NCI-H128 (cell line): ENCODE data around the gene ADIPOR2.
"Not testable (repeated sequence)": the region's sequence is repeated elsewhere in the genome, so short reads cannot be mapped to it uniquely, and the experiment has no call there.

Source experiments
- DNase-seq: peaks from one replicate; lab custom pipeline; 2025; ENCODE audit not compliant: unreplicated experiment; lab: John Stamatoyannopoulos, UW

Gene ADIPOR2

DNA sequence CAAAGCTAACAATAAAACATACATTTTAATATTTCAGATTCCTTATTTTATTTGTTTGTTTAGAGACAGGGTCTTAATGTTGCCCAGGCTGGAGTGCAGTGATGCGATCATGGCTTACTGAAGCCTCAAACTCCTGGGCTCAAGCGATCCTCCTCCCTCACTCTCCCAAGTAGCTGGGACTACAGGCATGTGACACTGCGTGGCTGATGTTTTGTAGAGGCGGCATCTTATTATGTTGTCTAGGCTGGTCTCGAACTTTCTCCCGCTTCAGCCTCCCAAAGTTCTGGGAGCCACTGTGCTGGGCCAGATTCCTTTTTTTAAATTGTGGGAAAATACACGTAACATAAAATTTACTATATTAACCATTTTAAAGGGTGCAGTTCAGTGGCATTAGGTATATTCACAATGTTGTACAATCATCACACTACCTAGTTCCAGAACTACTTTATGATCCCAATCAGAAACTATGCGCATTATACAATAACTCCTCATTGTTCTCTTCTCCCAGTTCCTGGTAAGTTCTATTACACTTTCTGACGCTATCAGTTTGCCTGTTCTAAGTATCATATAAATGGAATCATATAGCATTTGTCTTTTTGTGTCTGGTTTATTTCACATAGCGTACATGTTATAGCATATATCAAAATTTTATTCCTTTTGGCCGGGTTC, 40.3 kb downstream of the ADIPOR2 start:
- DNase-seq = no peak

DNA sequence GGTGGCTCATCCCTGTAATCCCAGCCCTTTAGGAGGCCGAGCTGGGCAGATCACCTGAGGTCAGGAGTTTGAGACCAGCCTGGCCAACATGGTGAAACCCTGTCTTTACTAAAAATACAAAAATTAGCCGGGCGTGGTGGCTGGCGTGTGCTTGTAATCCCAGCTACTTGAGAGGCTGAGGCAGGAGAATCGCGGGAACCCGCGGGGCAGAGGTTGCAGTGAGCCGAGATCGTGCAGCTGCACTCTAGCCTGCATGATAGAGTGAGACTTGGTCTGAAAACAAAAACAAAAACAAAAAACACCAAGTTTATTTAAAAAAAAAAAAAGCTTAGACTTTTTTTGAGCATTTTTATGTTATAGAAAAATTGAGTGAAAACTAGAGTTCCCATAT, 40.8 kb downstream of the ADIPOR2 start:
- not testable (repeated sequence) for DNase-seq

DNA sequence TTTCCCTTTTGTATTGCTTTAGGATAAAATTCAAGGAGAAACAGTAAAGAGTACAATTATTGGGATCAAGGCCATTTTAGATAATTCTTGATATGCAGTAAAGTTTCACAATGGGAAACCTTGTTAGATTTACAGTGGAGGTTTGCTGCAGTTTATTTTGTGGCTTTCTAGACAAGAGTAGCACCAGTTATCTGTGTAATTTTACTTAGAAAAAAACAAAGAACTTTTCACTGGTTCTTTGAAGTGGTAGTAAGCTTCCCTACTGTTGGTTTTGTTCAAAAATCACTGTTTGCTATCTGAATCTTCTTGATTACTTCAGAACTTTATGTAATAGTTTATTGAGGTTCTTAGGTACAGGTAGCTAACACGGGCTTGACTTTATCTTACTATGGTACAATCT, 42.0 kb downstream of the ADIPOR2 start:
- DNase-seq = no peak

DNA sequence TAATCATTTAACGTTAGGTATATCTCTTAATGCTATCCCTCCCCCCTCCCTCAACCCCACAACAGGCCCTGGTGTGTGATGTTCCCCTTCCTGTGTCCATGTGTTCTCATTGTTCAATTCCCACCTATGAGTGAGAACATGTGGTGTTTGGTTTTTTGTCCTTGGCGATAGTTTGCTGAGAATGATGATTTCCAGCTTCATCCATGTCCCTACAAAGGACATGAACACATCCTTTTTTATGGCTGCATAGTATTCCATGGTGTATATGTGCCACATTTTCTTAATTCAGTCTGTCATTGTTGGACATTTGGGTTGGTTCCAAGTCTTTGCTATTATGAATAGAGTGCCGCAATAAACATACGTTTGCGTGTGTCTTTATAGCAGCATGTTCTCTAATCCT, 42.8 kb downstream of the ADIPOR2 start:
- DNase-seq = not testable (repeated sequence)

DNA sequence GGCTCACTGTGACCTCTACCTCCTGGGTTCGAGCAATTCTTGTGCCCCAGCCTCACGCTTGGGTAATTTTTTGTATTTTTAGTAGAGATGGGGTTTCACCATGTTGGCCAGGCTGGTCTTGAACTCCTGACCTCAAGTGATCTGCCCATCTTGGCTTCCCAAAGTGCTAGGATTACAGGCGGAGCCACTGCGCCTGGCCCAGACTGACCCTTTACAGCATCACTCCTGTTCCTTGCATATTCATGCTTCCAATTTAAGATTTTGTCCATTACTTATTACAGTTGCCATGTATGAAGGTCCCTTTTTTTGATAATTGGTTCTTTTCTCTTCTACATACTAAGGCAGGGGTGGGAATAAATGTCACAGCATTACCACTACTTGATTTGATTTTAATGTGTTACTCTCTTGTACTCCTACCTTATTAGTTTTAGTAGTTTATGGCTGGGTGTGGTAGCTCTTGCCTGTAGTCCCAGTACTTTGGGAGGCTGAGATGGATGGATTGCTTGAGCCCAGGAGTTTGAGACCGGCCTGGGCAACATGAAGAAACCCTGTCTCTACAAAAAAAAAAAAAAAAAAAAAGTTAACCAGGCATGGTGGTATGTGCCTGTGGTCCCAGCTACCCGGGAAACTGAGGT, 46.9 kb downstream of the ADIPOR2 start:
- no peak for DNase-seq

- no peak for DNase-seq
Measured at GRCh38 chr12:1738446-1738845, 47.6 kb downstream of the ADIPOR2 start.

DNA sequence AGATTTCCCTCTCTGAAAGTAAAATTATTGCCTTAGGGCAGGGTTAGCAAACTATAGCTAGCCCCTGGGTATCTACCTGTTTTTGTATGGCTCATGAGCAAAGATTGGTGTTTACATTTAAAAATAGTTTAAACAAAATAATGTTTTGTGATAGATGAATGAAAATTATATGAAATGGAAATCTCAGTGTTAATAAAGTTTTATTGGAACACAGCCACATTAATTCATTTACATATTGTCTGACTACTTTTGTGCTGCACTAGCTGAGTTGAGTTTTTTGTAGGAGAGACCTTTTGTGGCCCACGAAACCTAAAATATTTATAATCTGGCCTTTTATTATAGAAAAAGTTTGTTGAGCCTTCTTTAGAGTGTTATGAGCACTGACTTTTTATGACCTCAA, 48.5 kb downstream of the ADIPOR2 start:
- no peak for DNase-seq

DNA sequence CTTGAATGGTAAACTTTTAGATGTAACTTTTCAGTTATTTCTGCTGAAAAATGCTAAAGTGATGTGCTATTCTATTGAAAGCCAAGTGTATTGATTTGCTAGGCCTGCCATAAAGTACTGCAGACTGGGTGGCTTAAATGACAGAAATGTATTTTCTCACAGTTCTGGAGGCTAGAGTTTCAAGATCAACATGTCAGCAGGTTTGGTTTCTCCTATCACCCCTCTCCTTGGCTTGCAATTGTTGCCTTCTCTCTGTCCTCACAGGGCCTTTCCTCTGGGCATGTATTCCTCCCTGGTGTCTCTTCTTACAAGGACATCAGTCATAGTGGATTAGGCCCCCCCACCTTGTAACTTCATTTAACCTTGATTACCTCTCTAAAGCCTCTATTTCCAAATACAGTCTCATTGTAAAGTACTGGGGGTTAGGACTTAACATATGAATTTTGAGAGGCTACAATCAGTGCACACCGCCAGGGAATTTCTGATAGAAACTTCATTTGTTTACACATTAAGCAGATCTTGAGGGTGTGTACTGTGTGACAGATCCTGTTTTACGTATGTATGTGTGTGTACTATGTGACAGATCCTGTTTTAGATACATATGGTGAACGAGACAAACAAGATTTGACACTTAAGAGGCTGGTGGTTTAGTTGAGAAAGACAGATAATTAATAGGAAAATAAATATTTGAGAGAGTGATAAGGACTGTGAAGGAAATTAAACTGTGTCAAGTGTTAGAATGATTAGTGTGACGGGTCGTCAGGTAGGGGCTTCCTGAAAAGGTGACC, 49.5 kb downstream of the ADIPOR2 start:
- DNase-seq = no peak

DNA sequence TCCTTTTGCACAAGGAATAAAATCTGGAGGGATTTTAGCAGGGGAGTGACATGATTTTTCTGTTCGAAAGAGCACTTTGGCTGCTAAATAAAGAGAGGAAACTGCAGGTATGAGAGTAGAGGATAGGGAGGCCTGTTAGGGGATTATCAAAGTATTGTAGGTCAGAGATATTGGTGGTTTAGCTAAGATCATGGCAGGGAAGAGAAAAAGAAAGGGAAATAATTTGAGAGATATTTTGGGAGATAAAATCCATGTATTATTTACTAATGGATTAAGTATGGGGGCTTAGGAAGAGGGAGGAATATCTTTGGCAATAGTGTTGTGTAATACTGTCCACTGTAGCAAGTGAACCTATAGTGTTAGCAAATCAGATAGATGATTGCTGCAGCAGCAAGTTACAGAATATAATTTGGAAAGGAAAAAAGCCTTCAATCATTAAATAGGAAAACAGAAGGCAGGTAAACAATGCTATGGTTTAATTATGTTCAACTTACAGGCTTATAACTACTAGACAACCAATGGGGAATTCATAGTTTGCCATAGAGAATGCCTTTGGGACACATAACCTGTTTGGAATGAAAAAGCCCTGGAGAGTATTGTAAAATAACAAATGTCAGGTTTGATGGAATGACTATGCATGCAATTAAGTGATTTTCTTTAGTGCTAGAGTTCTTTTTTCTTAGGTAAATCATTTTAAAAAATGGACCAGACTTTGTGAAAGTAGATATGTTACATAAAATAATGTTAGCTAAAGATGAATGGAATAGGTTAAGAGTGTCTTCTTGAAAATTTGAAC, 50.5 kb downstream of the ADIPOR2 start:
- DNase-seq = no peak

DNA sequence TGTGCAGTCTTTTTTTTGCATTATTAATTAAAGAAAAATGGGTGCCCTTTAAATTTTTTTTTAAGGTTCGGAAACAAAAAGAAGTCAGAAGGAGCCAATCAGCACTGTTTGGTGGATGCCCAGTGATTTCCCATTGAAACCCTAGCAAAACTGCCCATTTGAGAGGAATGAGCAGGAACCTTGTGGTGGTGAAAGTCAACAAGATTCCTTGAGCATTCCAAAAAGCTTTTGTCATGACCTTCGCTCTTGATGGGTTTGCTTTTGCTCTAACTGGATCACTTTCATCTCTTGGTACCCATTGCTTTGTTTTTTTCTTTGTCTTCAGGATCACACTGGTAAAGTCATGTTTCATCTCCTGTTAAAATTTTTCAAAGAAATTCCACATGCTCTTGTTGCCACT, 54.1 kb downstream of the ADIPOR2 start:
- no peak for DNase-seq

- no peak for DNase-seq
Measured at GRCh38 chr12:1747609-1748008, 56.7 kb downstream of the ADIPOR2 start.

DNA sequence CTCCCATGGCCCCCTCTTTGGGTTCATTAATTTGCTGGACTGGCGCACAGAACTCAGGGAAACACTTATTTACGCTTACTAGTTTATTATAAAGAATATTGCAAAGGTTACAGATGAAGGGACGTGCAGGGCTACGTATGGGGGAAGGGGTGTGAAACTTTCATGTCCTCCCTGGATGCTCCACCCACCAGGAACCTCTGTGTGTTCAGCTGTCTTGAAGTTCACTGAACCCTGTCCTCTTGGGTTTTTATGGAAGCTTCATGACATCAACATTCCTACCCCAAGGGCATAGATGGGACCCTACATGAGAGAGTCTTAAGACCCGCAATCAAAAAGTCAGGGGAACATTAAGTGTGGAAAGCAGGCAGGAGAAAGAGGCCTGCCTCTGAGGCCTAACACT, 58.1 kb downstream of the ADIPOR2 start:
- DNase-seq = no peak

DNA sequence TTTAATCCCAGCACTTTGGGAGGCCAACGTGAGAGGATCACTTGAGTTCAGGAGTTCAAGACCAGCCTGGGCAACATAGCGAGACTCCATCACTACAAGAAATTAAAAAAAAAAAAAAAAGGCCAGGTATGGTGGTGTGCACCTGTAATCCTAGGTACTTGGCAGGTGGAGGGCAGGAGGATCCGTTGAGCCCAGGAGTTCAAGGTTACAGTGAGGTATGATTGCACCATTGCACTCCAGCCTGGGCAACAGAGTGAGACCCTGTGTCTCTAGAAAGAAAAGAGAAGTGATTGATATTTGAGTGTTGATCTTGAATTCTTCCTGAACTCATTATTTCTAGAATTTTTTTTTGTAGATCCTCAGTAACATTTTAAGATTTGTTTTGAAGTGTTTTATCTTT, 59.4 kb downstream of the ADIPOR2 start:
- no peak for DNase-seq

DNA sequence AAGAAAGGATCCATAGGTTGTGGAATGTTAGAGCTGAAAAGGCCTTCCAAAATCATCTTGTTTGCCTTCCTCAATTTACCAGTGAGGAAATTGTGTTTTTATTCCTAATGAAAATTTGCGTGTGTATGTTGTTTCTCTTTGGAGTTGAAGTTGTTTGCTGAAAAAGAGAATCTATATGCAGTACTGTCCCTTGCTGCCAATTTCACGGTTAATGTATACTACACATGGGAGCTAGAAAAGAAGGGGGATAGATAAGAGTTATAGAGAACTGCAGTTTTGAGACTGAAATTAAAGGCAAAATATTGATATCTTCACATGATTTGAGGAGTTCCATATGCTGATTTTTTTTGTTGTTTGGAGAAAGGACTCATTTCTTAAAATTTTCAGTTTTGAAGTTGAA, 67.5 kb downstream of the ADIPOR2 start:
- no peak for DNase-seq

DNA sequence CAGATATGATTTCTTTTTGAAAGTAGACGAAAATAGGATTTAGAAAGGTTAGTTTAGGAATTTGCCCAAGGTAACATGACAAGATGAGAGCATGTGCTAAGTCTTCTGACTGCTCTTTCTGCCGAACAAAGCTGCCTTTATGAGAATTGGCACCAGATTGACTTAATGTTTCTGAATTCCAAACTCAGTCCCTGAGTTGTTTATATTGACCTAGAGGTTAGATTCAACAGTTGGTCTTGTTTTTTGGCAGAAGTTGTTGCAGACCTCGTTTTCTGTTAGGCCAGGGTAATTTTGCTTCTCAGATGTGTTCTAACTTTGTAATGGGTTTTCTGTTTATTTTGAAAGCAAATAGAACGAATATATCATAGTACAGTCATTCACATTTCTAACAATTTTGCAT, 68.0 kb downstream of the ADIPOR2 start:
- DNase-seq = no peak

DNA sequence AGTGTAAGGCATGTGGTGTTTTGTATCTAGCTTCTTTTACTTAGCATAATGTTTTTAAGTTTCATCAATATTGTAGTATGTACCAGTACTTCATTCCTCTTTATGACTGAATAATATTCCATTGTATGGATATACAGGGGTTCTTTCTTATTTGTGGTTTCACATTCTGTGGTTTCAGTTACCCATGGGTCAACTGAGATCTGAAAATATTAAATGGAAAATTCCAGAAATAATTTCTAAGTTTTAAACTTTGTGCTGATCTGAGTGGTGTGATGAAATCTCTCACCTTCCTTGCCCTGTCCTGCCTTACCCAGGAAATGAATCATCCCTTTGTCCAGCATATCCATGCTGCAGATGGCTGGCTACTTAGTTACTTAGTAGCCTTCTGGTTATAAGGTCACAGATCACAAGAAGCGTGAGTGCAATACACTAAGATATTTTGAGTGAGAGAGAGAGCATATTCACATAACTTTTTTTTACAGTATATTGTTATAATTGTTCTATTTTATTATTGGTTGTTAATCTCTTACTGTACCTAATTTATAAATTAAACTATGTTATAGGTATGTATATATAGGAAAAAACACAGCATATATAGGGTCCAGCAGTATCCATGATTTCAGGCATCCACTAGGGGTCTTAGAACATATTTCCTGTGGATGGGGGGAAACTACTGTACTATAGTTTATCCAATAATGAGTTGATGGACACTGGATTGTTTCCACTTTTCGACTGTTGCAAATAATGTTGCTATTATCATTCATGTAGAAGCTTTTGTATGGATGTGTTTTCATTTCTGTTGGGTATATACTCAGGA, 69.9 kb downstream of the ADIPOR2 start:
- DNase-seq = no peak

- no peak for DNase-seq
Measured at GRCh38 chr12:1761857-1762256, 71.0 kb downstream of the ADIPOR2 start.

- DNase-seq = no peak
Measured at GRCh38 chr12:1763153-1763552, 72.3 kb downstream of the ADIPOR2 start.

DNA sequence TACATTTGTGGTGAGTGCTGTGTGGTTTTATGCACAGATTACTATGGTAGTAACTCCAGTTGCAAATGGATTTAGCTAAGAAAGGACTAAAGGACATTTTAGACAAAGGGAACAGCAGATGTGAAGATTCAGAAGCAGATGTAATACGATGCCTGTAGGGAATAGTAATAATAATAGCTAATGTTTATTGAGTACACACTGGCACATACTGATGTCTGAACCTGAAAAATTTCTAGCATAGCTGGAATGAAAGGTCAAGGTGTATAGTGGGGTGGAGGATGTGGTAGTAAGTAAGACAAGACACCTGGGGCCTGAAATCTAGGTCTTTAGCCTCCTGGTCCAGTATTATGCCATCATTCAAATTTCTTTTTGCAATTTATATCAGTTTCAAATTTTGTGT, 75.2 kb downstream of the ADIPOR2 start:
- no peak for DNase-seq

- no peak for DNase-seq
Measured at GRCh38 chr12:1767407-1768090, 76.7 kb downstream of the ADIPOR2 start.
